Measurements from ENCODE around the gene SORCS3.

GRCh38 chr10:105278439-105278838 lies 637.3 kb downstream of the SORCS3 start:
- TF ChIP-seq CTCF (IDR thresholded peaks at IDR 0.05; ENCODE audit: low read depth, low read length, poor library complexity, severe bottlenecking) (no peak), EZH2phosphoT487 (IDR thresholded peaks at IDR 0.05; ENCODE audit: borderline replicate concordance, low read length) (no peak)
